ENCODE data around the gene FOXP1. TPM values are rescaled to one million over a fixed set of nuclear protein-coding genes. Genes with fewer than 3 reads are reported as not detected.

FOXP1 gene
- total and polyA plus RNA-seq, 9 of the 15 experiments (the other 6 are each of a cell fraction or from before 2014, with no cell fraction given) = 7.7 to 34.5 (median 13.7) TPM

DNA sequence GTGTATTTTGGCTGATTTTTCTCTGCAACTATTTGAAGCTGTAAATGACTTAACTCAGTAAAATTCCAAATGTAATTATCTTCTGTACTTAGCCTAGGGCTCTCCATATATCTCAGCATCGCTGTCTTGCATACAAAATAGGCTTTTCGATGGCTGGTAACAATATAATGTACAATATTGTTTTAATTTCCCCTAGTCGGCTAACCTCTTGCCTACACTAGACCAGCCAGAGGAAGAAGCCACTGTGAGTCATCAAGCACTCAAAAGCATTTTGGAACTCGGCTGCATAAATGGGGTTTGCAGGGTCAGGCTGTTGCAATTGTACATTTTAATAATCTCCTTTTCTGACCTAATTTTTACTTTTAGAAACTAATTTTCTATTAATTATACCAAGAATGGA lies 583.8 kb downstream of the FOXP1 start:
- FAIRE-seq (no peak), ATAC-seq (no peak), DNase-seq (ENCODE audit: extremely low read depth in 1 of 4, low spot score in 3 of 4) (no peak)
- H3K9me3 ChIP-seq (replicated peaks; ENCODE audit: control insufficient read depth, insufficient read depth, low read depth, low read length) = no peaks in the 10 kb centered on the region
- no peaks in the 10 kb centered on the region for H3K4me1 ChIP-seq (replicated peaks in 1 of 2; ENCODE audit: control insufficient read depth in 2 of 2, insufficient read depth in 2 of 2, low read length in 2 of 2)
- WGBS (ENCODE audit: insufficient coverage, low coverage, missing lambda C conversion rate) = 95% methylated on average over 3 of the region's 4 CpGs
- H4K20me1 ChIP-seq (replicated peaks; ENCODE audit: control insufficient read depth, insufficient read depth, low read length) = no peaks in the 10 kb centered on the region
- intact Hi-C loops (cut with micrococcal nuclease) (loop anchor here (10.0 kb wide), 1 partner anchor 585 kb away; the partner anchor contains the start of gene FOXP1), in situ Hi-C loops (cut with MboI) (loop anchor here (25.0 kb wide), 1 partner anchor 588 kb away; the partner anchor contains the start of gene FOXP1)
- CTCF ChIA-PET (ENCODE audit: low intra/inter-chr PET ratio) = no interaction called here
- H3K4me3 ChIP-seq = no peak overlapping the region
- POLR2A ChIA-PET = interaction anchor here (0.9 kb wide), 1 partner anchor 15 kb away, joined by 3 read pairs; no protein-coding TSS in a partner anchor
- no peaks in the 10 kb centered on the region for H3K79me2 ChIP-seq (ENCODE audit: control insufficient read depth, insufficient read depth, low read length)
- peaks cover 41% of the 10 kb centered on the region; the same call in 2 of the 3 replicates for H3K36me3 ChIP-seq (ENCODE audit: control insufficient read depth, insufficient read depth, low read length)
- no peak overlapping the region for H3K27ac ChIP-seq (ENCODE audit: extremely low read depth, low read depth, low read length)
- no peak overlapping the region for H3K4me2 ChIP-seq (ENCODE audit: insufficient read depth, low read length)
- BruUV-seq (replicated peaks) = no TSS peak
- no peak overlapping the region for H3K9ac ChIP-seq (ENCODE audit: insufficient read depth in 1 of 2, low read depth in 2 of 2, low read length in 2 of 2)
- no peaks in the 10 kb centered on the region for H3K9me1 ChIP-seq (ENCODE audit: control insufficient read depth, insufficient read depth, low read length)
- no peaks in the 10 kb centered on the region for H3K27me3 ChIP-seq (ENCODE audit: control insufficient read depth in 2 of 2, insufficient read depth in 2 of 2, low read length in 2 of 2)
- H2AFZ ChIP-seq (ENCODE audit: low read depth, low read length) = no peak overlapping the region
- TF ChIP-seq, protein P1, sequence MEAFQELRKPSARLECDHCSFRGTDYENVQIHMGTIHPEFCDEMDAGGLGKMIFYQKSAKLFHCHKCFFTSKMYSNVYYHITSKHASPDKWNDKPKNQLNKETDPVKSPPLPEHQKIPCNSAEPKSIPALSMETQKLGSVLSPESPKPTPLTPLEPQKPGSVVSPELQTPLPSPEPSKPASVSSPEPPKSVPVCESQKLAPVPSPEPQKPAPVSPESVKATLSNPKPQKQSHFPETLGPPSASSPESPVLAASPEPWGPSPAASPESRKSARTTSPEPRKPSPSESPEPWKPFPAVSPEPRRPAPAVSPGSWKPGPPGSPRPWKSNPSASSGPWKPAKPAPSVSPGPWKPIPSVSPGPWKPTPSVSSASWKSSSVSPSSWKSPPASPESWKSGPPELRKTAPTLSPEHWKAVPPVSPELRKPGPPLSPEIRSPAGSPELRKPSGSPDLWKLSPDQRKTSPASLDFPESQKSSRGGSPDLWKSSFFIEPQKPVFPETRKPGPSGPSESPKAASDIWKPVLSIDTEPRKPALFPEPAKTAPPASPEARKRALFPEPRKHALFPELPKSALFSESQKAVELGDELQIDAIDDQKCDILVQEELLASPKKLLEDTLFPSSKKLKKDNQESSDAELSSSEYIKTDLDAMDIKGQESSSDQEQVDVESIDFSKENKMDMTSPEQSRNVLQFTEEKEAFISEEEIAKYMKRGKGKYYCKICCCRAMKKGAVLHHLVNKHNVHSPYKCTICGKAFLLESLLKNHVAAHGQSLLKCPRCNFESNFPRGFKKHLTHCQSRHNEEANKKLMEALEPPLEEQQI (IDR thresholded peaks at IDR 0.05) = no peak
- no peak for TF ChIP-seq RBM34 (IDR thresholded peaks at IDR 0.05; ENCODE audit: borderline replicate concordance, insufficient read depth, low read length)
- TF ChIP-seq TEAD2 (tag; IDR thresholded peaks at IDR 0.05) = no peak
- TF ChIP-seq ZNF174 (CRISPR knock-in tag; IDR thresholded peaks at IDR 0.05) = no peak
- no peak for TF ChIP-seq ELF4 (CRISPR knock-in tag; IDR thresholded peaks at IDR 0.05)
- TF ChIP-seq RB1 (IDR thresholded peaks at IDR 0.05; ENCODE audit: low read depth) = no peak
- TF ChIP-seq ZNF324 (CRISPR knock-in tag; IDR thresholded peaks at IDR 0.05) = no peak
- TF ChIP-seq, protein P2, sequence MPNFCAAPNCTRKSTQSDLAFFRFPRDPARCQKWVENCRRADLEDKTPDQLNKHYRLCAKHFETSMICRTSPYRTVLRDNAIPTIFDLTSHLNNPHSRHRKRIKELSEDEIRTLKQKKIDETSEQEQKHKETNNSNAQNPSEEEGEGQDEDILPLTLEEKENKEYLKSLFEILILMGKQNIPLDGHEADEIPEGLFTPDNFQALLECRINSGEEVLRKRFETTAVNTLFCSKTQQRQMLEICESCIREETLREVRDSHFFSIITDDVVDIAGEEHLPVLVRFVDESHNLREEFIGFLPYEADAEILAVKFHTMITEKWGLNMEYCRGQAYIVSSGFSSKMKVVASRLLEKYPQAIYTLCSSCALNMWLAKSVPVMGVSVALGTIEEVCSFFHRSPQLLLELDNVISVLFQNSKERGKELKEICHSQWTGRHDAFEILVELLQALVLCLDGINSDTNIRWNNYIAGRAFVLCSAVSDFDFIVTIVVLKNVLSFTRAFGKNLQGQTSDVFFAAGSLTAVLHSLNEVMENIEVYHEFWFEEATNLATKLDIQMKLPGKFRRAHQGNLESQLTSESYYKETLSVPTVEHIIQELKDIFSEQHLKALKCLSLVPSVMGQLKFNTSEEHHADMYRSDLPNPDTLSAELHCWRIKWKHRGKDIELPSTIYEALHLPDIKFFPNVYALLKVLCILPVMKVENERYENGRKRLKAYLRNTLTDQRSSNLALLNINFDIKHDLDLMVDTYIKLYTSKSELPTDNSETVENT (CRISPR knock-in tag; IDR thresholded peaks at IDR 0.05) = no peak
- no peak for TF ChIP-seq POLR2AphosphoS2 (IDR thresholded peaks at IDR 0.05; ENCODE audit: low read length)
- TF ChIP-seq ESRRB (CRISPR knock-in tag; IDR thresholded peaks at IDR 0.05; ENCODE audit: borderline replicate concordance) = no peak
- TF ChIP-seq TAF9B (IDR thresholded peaks at IDR 0.05; ENCODE audit: partially characterized antibody) = no peak
- TF ChIP-seq, protein P3, sequence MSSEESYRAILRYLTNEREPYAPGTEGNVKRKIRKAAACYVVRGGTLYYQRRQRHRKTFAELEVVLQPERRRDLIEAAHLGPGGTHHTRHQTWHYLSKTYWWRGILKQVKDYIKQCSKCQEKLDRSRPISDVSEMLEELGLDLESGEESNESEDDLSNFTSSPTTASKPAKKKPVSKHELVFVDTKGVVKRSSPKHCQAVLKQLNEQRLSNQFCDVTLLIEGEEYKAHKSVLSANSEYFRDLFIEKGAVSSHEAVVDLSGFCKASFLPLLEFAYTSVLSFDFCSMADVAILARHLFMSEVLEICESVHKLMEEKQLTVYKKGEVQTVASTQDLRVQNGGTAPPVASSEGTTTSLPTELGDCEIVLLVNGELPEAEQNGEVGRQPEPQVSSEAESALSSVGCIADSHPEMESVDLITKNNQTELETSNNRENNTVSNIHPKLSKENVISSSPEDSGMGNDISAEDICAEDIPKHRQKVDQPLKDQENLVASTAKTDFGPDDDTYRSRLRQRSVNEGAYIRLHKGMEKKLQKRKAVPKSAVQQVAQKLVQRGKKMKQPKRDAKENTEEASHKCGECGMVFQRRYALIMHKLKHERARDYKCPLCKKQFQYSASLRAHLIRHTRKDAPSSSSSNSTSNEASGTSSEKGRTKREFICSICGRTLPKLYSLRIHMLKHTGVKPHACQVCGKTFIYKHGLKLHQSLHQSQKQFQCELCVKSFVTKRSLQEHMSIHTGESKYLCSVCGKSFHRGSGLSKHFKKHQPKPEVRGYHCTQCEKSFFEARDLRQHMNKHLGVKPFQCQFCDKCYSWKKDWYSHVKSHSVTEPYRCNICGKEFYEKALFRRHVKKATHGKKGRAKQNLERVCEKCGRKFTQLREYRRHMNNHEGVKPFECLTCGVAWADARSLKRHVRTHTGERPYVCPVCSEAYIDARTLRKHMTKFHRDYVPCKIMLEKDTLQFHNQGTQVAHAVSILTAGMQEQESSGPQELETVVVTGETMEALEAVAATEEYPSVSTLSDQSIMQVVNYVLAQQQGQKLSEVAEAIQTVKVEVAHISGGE (CRISPR knock-in tag; IDR thresholded peaks at IDR 0.05) = no peak
